ENCODE measurements around the gene VPS52. TPM values are rescaled to one million over a fixed set of nuclear protein-coding genes. Genes with fewer than 3 reads are reported as not detected.

Gene VPS52
- total and polyA plus RNA-seq, 9 of the 15 experiments (the other 6 are each of a cell fraction or from before 2014, with no cell fraction given): 24.4 to 103 (median 40.2) TPM

- TF ChIP-seq ZNF395 (CRISPR knock-in tag; IDR thresholded peaks at IDR 0.05): peak; percentile 44; the same call in 1 of the 2 replicates
- no peak for TF ChIP-seq HMG20A (CRISPR knock-in tag; conservative IDR thresholded peaks at IDR 0.05)
- TF ChIP-seq PKNOX1 (IDR thresholded peaks at IDR 0.05): no peak
- TF ChIP-seq NFRKB (IDR thresholded peaks at IDR 0.05; ENCODE audit: low read depth): no peak; the same call in 1 of the 2 replicates
- no peak for TF ChIP-seq TCFL5 (CRISPR knock-in tag; conservative IDR thresholded peaks at IDR 0.05)
- no peak for TF ChIP-seq ZNF668 (CRISPR knock-in tag; IDR thresholded peaks at IDR 0.05)
- no peak for TF ChIP-seq ZNF445 (CRISPR knock-in tag; IDR thresholded peaks at IDR 0.05; ENCODE audit: low read depth)
- no peak for TF ChIP-seq POLR2B (IDR thresholded peaks at IDR 0.05; ENCODE audit: low read depth, partially characterized antibody)
- TF ChIP-seq MTA2 (IDR thresholded peaks at IDR 0.05; ENCODE audit: low read depth): no peak
- TF ChIP-seq THRB (CRISPR knock-in tag; conservative IDR thresholded peaks at IDR 0.05): no peak
- TF ChIP-seq BCLAF1 (IDR thresholded peaks at IDR 0.05; ENCODE audit: borderline replicate concordance in 1 of 2, control insufficient read depth in 1 of 2, low read depth in 2 of 2, low read length in 1 of 2): no peak
- TF ChIP-seq RAD51 (IDR thresholded peaks at IDR 0.05; ENCODE audit: borderline replicate concordance, low read depth): no peak
- no peak for TF ChIP-seq CREB1 (IDR thresholded peaks at IDR 0.05)
- TF ChIP-seq CREB1 (CRISPR knock-in tag; IDR thresholded peaks at IDR 0.05): no peak
- no peak for TF ChIP-seq ZNF174 (CRISPR knock-in tag; IDR thresholded peaks at IDR 0.05)
- no peak for TF ChIP-seq GTF2F1 (IDR thresholded peaks at IDR 0.05; ENCODE audit: low read depth, low read length)
- TF ChIP-seq ZNF586 (CRISPR knock-in tag; conservative IDR thresholded peaks at IDR 0.05): no peak
- TF ChIP-seq NR1H2 (CRISPR knock-in tag; IDR thresholded peaks at IDR 0.05): no peak
- TF ChIP-seq BHLHE40 (IDR thresholded peaks at IDR 0.05; ENCODE audit: low read length): 0 out of 2 replicates have a peak, but pooled peaks have one; percentile 16
- no peak for TF ChIP-seq FOXA1 (IDR thresholded peaks at IDR 0.05; ENCODE audit: borderline replicate concordance)
- TF ChIP-seq PHF20 (IDR thresholded peaks at IDR 0.05; ENCODE audit: partially characterized antibody): no peak
- TF ChIP-seq SMARCE1 (IDR thresholded peaks at IDR 0.05): peak; percentile 43; the same call in 1 of the 2 replicates
- TF ChIP-seq FOXJ3 (CRISPR knock-in tag; IDR thresholded peaks at IDR 0.05): no peak
- no peak for TF ChIP-seq XRCC4 (IDR thresholded peaks at IDR 0.05; ENCODE audit: extremely low read depth, insufficient read depth, insufficient read length)
- TF ChIP-seq ZNF785 (CRISPR knock-in tag; IDR thresholded peaks at IDR 0.05): no peak
- no peak; the same call in 1 of the 2 replicates for TF ChIP-seq LARP7 (IDR thresholded peaks at IDR 0.05)
Measured at GRCh38 chr6:33201147-33201545, 70.5 kb downstream of the VPS52 start (continued).
